ENCODE data around the gene PCGF3.
"Not testable (repeated sequence)": the region's sequence is repeated elsewhere in the genome, so short reads cannot be mapped to it uniquely, and the experiment has no call there.

PCGF3 gene

DNA sequence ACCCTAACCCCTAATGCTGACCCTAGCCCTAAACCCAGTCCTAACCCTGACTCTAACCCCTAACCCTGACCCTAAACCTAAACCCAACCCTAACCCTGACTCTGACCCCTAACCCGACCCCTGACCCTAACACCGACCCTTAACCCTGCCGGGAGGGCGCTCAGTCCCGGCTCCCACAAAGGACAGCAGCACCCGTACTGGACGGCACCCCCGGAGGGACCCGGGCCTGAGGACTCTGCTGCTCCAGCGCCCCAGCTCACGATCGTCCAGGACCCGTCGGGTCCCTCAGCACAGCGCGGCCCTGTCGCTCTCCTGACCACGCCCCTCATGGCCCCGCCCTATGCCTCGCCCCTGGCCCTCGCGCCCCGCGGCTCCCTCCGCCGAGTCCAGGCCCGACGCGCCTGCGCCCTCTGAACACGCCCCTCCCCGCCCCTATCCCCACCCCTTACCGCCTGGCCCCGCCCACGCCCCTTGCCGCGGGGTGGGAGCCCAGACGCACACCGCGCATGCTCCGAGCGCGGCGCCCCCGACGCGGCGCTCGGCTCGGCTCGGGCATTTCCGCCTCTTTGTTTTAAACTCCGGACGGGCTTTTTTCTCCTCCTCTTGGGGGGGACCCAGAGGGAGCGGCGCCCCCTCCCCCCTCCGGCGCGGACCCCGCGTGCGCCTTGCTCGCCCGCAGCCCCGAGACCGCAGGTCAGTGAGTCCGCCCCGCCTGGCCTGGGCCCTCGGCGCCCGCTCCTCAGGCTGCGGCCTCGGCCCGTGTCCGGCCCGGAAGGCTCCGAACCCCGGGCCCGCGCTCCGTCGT is at the start of gene PCGF3:
Gene PCGF3 (plus strand): TSS at position 555 of the 805 bp plus-strand sequence. CDS start 27,849 bp downstream, outside the sequence.
- peak; percentile 92 for DNase-seq

- no peak for DNase-seq
These were observed 48.9 kb upstream of the PCGF3 start for GRCh38 chr4:656436-657337.

DNA sequence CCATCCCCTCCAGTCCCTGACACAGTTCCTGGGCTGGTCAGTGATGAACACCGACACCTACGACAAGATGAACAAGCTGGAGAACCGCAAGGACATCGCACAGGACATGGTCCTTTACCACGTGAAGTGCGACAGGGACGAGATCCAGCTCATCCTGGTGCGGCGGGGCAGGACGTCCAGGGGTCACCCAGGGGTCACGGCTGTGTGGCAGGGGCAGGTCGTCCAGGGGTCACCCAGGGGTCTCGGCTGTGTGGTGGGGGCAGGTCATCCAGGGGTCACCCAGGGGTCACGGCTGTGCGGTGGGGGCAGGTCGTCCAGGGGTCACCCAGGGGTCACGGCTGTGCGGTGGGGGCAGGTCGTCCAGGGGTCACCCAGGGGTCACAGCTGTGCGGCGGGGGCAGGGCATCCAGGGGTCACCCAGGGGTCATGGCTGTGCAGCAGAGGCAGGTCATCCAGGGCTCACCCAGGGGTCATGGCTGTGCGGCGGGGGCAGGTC is 48.2 kb upstream of the PCGF3 start:
- DNase-seq: no peak

DNA sequence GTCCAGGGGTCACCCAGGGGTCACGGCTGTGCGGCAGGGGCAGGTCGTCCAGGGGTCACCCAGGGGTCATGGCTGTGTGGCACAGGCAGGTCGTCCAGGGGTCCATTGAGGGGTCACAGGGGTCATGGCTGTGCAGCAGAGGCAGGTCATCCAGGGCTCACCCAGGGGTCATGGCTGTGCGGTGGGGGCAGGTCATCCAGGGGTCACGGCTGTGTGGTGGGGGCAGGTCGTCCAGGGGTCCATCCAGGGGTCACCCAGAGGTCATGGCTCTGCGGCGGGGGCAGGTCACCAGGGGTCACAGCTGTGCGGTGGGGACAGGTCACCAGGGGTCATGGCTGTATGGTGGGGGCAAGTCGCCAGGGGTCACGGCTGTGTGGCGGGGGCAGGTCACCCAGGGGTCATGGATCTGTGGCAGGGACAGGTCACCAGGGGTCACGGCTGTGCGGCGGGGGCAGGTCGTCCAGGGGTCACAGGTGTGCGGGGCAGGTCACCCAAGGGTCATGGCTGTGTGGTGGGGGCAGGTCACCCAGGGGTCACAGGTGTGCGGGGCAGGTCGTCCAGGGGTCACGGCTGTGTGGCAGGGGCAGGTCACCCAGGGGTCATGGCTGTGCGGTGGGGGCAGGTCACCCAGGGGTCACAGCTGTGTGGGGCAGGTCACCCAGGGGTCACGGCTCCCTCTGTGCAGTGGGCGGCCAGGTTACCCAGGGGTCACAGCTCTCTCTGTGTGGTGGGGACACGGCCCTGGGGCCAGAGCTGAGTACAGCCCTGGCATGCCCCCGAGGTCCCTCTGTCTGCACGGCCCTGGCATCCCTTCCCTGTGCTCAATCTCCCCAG is 47.6 kb upstream of the PCGF3 start:
- DNase-seq: no peak

- DNase-seq: no peak
These were observed 46.7 kb upstream of the PCGF3 start for GRCh38 chr4:658681-659667.

DNA sequence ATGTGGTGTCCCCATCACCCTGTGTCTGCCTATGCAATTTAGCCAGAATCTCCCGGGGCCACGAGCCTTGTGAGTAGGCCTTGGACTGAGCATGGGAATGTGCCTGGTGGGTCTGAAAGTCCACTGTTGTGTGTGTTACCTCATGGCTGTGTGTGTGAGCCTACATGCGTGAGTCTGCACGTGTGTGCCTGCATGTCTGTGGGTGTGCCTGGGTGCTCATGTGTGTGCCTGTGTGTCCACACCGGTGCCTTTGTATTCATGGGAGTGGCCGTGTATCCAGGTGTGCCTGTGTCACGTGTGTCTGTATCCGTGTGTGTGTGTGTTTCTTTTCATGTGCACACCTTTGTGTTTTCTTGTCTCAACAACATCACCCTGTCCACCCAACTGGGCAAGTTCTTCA is 45.8 kb upstream of the PCGF3 start:
- DNase-seq: no peak

DNA sequence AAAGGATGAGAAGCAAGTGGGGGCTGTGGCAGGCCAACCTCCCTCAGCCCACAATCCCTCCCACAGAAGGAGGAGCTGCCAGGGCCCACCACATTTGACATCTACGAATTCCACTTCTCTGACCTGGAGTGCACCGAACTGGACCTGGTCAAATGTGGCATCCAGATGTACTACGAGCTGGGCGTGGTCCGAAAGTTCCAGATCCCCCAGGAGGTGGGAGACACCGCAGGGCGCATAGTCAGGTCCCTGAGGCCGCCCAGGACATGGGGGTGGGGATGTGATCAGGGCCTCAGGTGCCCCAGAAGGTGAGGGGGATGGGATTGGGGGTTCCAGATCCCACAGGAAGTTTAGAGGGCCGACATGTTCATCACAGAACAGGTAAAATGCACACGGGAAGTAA is 45.2 kb upstream of the PCGF3 start:
- no peak for DNase-seq

DNA sequence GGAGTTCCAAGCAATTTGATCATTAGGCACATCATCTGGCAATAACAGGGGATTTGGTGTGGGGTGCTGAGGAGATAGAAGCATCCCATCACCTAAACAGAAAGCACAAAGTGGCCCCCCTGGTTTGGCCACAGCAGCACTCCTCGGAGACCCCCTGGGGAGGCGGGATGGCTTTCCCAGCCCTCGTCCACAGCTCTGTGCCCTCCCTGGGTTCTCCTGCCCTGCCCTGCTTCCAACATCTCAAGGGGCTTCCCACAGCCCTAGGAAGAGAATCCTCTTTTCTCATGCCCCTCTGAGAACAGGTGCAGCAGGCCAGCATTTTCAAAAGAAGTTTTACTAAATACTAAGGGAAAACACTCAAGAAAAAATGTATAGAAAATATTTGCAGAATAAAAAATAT is 44.4 kb upstream of the PCGF3 start:
- no peak for DNase-seq

DNA sequence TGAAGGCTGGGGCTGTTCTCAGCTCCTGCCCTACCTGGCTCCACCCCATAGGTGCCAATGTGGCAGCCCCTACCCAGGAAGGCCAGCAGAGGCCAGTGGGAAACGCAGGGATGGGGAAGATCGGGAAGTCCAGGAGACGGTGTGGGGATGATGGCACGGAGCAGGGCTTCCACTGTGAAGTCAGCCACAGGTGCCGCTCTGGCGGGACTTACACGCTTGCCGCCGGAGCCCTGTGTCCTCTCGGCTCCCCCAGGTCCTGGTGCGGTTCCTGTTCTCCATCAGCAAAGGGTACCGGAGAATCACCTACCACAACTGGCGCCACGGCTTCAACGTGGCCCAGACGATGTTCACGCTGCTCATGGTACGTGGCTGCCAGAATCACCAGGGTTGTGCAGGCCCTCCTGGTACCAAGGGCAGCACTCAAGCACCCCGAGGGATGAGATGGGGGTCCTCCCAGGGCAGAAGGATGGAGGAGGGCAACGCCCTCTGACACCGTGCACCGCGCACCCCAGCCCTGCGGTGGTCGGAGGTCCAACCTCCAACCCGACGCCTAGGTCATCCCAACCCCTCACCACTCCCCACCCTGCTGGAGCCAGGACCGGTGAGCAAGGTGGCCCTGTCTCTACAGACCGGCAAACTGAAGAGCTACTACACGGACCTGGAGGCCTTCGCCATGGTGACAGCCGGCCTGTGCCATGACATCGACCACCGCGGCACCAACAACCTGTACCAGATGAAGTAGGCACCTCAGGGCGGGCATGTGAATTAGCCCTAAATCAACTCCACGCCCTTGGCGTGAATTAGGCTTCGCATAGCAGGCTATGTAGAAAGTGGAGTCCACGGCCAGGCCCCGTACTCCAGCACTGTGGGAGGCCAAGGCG is 43.5 kb upstream of the PCGF3 start:
- no peak for DNase-seq

DNA sequence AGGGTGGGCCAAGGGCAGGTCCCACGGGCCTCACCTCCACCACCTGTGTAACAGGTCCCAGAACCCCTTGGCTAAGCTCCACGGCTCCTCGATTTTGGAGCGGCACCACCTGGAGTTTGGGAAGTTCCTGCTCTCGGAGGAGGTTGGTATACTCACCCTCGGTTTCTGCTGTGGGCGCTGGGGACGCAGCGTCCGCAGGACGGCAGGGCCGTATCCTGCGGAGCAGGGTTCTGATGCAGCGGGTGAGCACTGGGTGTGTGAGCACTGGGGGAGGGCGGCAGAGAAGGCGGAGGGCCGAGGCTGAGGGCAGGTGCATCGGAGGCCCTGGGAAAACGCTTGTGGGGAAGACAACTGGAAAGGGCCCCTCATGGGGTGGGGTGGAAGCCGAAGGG is 42.6 kb upstream of the PCGF3 start:
- DNase-seq: no peak

DNA sequence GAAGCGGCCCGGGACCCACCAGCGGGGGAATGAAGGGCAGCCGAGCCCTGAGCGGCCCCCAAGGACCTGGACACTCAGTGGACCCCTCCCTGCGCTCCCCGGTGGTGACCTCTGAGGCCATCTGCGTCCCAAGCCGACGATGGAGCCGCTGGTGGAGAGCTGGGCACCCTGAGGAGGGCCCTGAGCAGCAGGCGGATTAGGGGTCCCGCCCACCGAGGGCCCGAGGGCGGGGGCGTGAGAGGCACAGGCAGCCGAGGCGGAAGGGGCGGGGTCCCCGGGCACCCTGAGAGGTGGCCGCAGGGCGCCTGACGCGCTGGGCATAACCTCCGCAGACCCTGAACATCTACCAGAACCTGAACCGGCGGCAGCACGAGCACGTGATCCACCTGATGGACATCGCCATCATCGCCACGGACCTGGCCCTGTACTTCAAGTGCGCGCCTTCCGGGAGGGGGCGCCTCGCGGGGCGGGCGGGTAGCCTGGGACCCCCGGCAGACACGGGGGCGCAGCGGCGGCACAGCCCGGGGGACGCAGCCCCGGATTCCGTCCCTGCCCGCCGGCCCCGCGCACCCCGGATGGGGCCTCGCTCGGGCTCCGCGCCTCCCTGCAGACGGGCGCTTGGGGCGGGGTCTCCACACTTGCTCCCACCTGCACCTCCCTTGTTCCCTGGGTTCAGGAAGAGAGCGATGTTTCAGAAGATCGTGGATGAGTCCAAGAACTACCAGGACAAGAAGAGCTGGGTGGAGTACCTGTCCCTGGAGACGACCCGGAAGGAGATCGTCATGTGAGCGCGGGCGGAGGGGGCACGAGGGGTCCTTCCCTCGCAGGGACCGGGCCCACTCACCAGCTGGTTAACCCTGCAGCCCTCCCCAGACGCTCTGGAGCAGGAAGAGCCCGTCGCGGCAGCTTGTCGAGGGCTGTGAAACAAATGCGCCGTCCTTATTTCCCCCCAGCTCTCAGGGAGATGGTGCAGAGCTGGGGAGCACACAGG is 41.9 kb upstream of the PCGF3 start:
- no peak for DNase-seq

DNA sequence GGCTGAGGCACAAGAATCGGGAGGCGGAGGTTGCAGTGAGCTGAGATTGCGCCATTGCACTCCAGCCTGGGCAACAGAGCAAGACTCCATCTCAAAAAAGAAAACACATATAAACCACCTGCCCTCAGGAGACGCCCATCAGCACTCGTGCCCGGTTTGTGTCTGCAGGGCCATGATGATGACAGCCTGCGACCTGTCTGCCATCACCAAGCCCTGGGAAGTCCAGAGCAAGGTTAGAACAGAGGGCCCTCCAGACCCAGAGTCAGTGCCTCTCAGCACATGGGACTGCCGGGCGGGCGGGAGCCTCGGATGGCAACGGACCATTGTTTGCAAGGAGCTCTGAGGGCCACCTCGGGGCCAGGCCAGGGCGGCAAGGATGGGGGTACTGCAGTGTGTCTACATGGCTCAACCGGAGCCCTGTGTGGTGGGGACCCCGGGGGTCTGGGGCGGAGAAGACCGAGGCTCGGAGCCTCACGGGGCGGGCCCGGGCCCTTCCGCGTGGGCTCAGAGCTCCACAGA is 40.9 kb upstream of the PCGF3 start:
- DNase-seq: no peak

- DNase-seq: no peak
These were observed 40.3 kb upstream of the PCGF3 start for GRCh38 chr4:665381-665750.

DNA sequence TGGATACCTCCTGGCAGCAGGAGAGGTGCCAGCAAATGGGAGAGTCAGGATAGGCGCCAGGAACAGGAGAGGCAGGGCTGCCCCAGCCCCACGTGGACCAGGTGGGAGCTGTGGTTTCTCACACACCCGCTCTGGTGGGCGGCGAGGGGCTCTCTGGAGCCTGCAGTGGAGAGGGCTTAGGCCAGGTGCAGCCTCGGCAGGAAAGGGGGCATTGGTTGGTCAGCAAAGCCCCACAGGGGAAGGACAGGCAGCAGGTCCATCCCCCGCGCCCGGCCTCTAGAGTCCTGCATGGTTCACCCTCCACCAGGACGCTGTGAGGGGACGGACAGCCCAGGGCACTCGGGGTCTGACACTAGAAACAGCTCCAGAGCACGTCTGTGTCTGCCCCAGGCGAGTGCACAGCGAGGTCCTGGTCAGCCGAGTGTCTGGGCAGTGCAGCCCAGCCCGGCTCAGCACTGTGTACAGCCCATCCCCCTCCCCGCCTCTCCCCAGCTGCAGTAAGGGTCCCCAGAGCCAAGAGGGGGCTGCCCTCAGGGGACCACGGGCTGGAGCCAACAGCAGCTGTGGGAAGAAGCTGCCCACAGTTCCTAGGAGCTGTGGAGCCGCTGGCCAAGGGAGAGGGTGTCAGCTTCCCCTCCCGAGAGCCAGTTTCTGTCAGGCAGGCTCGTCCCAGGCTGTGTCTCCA is 39.7 kb upstream of the PCGF3 start:
- no peak for DNase-seq

DNA sequence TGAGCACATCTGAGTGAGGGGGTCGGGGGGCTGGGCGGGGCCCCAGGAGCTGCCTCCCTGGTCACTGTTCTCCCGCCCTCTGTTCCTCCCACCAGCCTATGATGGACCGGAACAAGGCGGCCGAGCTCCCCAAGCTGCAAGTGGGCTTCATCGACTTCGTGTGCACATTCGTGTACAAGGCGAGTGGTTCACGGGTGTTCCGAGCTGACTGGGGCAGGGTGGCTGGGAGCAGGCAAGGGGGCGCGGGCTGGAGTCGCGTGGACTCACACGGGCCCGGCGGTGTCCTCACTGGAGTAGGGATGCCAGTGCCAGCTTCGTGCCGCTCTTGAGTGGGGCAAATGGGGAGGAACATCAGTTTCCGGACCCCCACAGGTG is 39.2 kb upstream of the PCGF3 start:
- no peak for DNase-seq

DNA sequence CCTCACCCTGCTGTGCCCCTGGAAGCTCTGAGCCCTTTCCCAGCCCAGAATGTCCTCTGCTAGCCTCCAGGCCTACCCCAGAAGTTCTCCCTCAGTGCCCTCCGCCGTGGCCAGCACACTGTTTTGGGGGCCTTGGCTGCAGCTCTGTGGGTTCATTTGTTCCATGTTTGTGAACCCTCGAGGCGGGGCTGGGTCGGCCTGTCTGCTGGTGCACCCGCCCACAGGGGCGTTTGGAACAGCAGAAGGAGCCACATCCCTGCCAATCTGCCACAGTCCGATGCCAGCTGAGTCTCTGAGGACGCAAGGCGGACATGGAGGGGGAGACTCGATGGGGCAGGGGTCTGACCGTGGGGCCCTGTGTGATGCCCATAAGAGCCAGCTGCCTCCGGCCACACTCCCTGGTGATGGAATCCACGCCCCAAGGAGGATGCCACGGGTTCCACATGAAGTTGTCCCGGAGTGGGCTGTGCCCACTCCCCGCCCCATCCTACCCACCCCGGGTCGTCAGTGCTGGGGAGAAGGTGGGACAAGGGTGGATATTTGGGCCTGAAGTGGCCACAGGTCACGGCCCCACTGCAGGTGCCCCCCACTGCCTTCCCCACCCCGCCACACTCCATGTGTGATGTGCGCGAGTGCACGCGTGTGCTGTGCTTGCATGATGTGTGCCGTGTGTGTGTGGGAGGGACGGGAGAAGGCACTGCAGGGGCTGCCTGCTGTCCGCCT is 38.6 kb upstream of the PCGF3 start:
- DNase-seq: no peak

- DNase-seq: no peak
These were observed 38.1 kb upstream of the PCGF3 start for GRCh38 chr4:667545-667925.

- not testable (repeated sequence) for DNase-seq
These were observed 37.4 kb upstream of the PCGF3 start for GRCh38 chr4:668219-668618.
